B cell (primary cell): ENCODE data around the gene GABRR3.

ENCODE experiments used
- EZH2 ChIP-seq: IDR thresholded peaks from 2 replicates; pipeline ENCODE4 v1.6.1; 2012; ENCODE audit warnings: borderline replicate concordance, low read depth, mild to moderate bottlenecking, moderate library complexity, low read length; ENCODE audit not compliant: insufficient read depth, poor library complexity, severe bottlenecking
- TF ChIP-seq, protein P1 (sequence below): fragments of 200-600 bp; IDR thresholded peaks from one replicate; pipeline ENCODE4 v1.8.0; 2022; ENCODE audit warnings: antibody characterized with exemption, mild to moderate bottlenecking

DNA sequence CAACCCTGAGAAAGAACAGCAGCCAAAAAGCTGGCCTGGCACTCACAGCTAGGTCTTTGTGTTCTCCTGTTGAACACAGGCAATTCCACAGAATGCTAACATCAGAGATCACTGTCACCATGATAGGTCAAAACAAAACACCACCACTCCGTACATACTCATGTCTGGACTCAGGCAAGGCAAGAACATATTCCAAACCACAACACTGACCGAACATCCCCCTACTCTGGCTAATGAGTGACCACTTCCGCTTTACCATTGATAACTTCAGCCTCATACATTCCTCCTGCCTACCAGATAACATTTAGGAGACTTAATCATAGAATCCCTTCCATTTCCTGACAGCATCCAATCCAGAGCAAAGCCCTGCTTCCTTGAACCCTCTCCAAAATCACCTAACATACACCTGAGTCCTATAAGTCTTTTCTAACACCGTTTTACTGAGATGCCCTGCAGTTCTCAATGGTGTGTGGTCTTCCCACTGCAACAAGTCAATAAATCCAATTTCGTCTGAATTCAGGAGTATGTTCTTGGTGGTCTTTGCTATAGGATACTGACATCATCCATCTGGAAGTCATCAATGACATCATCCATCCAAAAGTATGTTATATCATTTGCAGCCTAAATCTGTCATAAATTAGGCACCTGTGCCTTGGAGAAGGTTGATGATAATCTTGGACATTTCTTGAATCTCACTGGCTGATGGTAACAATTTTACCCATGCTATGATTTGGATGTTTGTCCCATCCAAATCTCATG lies 86.6 kb downstream of the GABRR3 start:
- no peak for TF ChIP-seq EZH2
- TF ChIP-seq, protein P1, sequence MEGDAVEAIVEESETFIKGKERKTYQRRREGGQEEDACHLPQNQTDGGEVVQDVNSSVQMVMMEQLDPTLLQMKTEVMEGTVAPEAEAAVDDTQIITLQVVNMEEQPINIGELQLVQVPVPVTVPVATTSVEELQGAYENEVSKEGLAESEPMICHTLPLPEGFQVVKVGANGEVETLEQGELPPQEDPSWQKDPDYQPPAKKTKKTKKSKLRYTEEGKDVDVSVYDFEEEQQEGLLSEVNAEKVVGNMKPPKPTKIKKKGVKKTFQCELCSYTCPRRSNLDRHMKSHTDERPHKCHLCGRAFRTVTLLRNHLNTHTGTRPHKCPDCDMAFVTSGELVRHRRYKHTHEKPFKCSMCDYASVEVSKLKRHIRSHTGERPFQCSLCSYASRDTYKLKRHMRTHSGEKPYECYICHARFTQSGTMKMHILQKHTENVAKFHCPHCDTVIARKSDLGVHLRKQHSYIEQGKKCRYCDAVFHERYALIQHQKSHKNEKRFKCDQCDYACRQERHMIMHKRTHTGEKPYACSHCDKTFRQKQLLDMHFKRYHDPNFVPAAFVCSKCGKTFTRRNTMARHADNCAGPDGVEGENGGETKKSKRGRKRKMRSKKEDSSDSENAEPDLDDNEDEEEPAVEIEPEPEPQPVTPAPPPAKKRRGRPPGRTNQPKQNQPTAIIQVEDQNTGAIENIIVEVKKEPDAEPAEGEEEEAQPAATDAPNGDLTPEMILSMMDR: no peak
